Ectodermal cell (in vitro differentiated cells): ENCODE results near the gene ROMO1.
"Not testable (repeated sequence)": the region's sequence is repeated elsewhere in the genome, so short reads cannot be mapped to it uniquely, and the experiment has no call there.

Experiments used
- H3K27ac ChIP-seq: 2 replicates; pipeline ENCODE4 v1.7.0; 2013; ENCODE audit warnings: mild to moderate bottlenecking, low read depth, low read length; ENCODE audit not compliant: insufficient read depth, poor library complexity, severe bottlenecking
- H3K27me3 ChIP-seq: 2 replicates; pipeline ENCODE4 v1.7.0; 2013; ENCODE audit warnings: mild to moderate bottlenecking, low read length; ENCODE audit not compliant: insufficient read depth, control insufficient read depth, poor library complexity, severe bottlenecking
- H3K36me3 ChIP-seq: one replicate; pipeline ENCODE4 v1.7.0; 2013; ENCODE audit warnings: low read length; ENCODE audit not compliant: control insufficient read depth, insufficient read depth
- H3K4me1 ChIP-seq: one replicate; pipeline ENCODE4 v1.7.0; 2013; ENCODE audit warnings: low read length; ENCODE audit not compliant: control insufficient read depth, insufficient read depth
- H3K4me3 ChIP-seq: 2 replicates; pipeline ENCODE4 v1.7.0; 2013; ENCODE audit warnings: low read depth, low read length, control low read depth; ENCODE audit not compliant: insufficient read depth
- H3K9me3 ChIP-seq: 2 replicates; pipeline ENCODE4 v1.7.0; 2013; ENCODE audit warnings: mild to moderate bottlenecking, low read length, moderate library complexity; ENCODE audit not compliant: control insufficient read depth
- WGBS, 2 experiments: methylation state at CpG; one replicate each; pipeline ENCODE4 v1.1.7; 2013; ENCODE audit warnings: missing lambda C conversion rate in 2 of 2; 5-methylcytosine and 5-hydroxymethylcytosine counted together

The ROMO1 gene

GRCh38 chr20:35721219-35721618 lies 22.0 kb downstream of the ROMO1 start:
- Histone ChIP-seq H3K4me3 (no peak overlapping the region), H3K4me1 (no peaks in the 10 kb centered on the region), H3K36me3 (peaks cover 80% of the 10 kb centered on the region), H3K9me3 (no peaks in the 10 kb centered on the region), H3K27ac (no peak overlapping the region), H3K27me3 (no peaks in the 10 kb centered on the region)
- WGBS, 2 experiments: 94 to 98% methylated on average over 3 of the region's 3 CpGs

- no peaks in the 10 kb centered on the region for H3K4me1 ChIP-seq
- H3K27ac ChIP-seq: no peak overlapping the region
- WGBS, 2 experiments: 93 to 100% methylated on average over 2 to 3 of the region's 3 CpGs
- H3K27me3 ChIP-seq: no peaks in the 10 kb centered on the region
- H3K9me3 ChIP-seq: no peaks in the 10 kb centered on the region
- H3K4me3 ChIP-seq: no peak overlapping the region
- peaks cover 80% of the 10 kb centered on the region for H3K36me3 ChIP-seq
These were observed 22.4 kb downstream of the ROMO1 start for GRCh38 chr20:35721621-35722020.

- not testable (repeated sequence) for H3K4me3 ChIP-seq, H3K27me3 ChIP-seq, H3K4me1 ChIP-seq, H3K9me3 ChIP-seq, H3K27ac ChIP-seq
- peaks cover 76% of the 10 kb centered on the region for H3K36me3 ChIP-seq
- 94 to 97% methylated on average over 4 of the region's 4 CpGs for WGBS, 2 experiments
These were observed 24.1 kb downstream of the ROMO1 start for GRCh38 chr20:35723275-35723639.

- H3K4me3 ChIP-seq, H3K4me1 ChIP-seq, H3K9me3 ChIP-seq, H3K27ac ChIP-seq, H3K27me3 ChIP-seq: not testable (repeated sequence)
- WGBS, 2 experiments: 94 to 95% methylated on average over 12 of the region's 12 CpGs
- H3K36me3 ChIP-seq: peaks cover 77% of the 10 kb centered on the region
These were observed 24.6 kb downstream of the ROMO1 start for GRCh38 chr20:35723652-35724320.

GRCh38 chr20:35724321-35725230 lies 25.4 kb downstream of the ROMO1 start:
- H3K9me3 ChIP-seq: no peaks in the 10 kb centered on the region
- no peak overlapping the region for H3K27ac ChIP-seq
- H3K4me3 ChIP-seq: no peak overlapping the region
- no peaks in the 10 kb centered on the region for H3K27me3 ChIP-seq
- 94 to 96% methylated on average over 12 to 13 of the region's 13 CpGs for whole genome bisulfite sequencing, 2 experiments
- H3K4me1 ChIP-seq: no peaks in the 10 kb centered on the region
- peaks cover 75% of the 10 kb centered on the region for H3K36me3 ChIP-seq

- Histone ChIP-seq H3K36me3 (peaks cover 66% of the 10 kb centered on the region), H3K9me3 (no peaks in the 10 kb centered on the region), H3K4me1 (no peaks in the 10 kb centered on the region), H3K4me3 (no peak overlapping the region), H3K27ac (no peak overlapping the region), H3K27me3 (no peaks in the 10 kb centered on the region)
- 94% methylated on average over 20 of the region's 20 CpGs for WGBS, 2 experiments
These were observed 27.9 kb downstream of the ROMO1 start for GRCh38 chr20:35726842-35727711.

- 92 to 96% methylated on average over 7 of the region's 7 CpGs for WGBS, 2 experiments
- Histone ChIP-seq H3K9me3 (no peaks in the 10 kb centered on the region), H3K4me3 (no peak overlapping the region), H3K4me1 (no peaks in the 10 kb centered on the region), H3K27me3 (no peaks in the 10 kb centered on the region), H3K36me3 (peaks cover 70% of the 10 kb centered on the region), H3K27ac (no peak overlapping the region)
These were observed 30.1 kb downstream of the ROMO1 start for GRCh38 chr20:35729283-35729807.

GRCh38 chr20:35729836-35730582 lies 30.8 kb downstream of the ROMO1 start:
- H3K9me3 ChIP-seq: no peaks in the 10 kb centered on the region
- no peaks in the 10 kb centered on the region for H3K27me3 ChIP-seq
- H3K27ac ChIP-seq: no peak overlapping the region
- H3K4me1 ChIP-seq: no peaks in the 10 kb centered on the region
- WGBS, 2 experiments: 90 to 99% methylated on average over 2 of the region's 2 CpGs
- peaks cover 69% of the 10 kb centered on the region for H3K36me3 ChIP-seq
- H3K4me3 ChIP-seq: no peak overlapping the region

- no peak overlapping the region for H3K4me3 ChIP-seq
- no peaks in the 10 kb centered on the region for H3K27me3 ChIP-seq
- no peaks in the 10 kb centered on the region for H3K9me3 ChIP-seq
- WGBS, 2 experiments: 96 to 97% methylated on average over 3 to 4 of the region's 4 CpGs
- no peaks in the 10 kb centered on the region for H3K4me1 ChIP-seq
- peaks cover 74% of the 10 kb centered on the region for H3K36me3 ChIP-seq
- no peak overlapping the region for H3K27ac ChIP-seq
These were observed 31.6 kb downstream of the ROMO1 start for GRCh38 chr20:35730583-35731468.
